ENCODE measurements around the gene MYO9B. TPM values are rescaled to one million over a fixed set of nuclear protein-coding genes. Genes with fewer than 3 reads are reported as not detected.
A peak's percentile ranks its signal among the peaks of the same experiment; 100 is the strongest.

The MYO9B gene
- total and polyA plus RNA-seq, 2 of the 13 experiments (the other 11 are each of a cell fraction or from before 2014, with no cell fraction given): 18.0 to 18.3 TPM

DNA sequence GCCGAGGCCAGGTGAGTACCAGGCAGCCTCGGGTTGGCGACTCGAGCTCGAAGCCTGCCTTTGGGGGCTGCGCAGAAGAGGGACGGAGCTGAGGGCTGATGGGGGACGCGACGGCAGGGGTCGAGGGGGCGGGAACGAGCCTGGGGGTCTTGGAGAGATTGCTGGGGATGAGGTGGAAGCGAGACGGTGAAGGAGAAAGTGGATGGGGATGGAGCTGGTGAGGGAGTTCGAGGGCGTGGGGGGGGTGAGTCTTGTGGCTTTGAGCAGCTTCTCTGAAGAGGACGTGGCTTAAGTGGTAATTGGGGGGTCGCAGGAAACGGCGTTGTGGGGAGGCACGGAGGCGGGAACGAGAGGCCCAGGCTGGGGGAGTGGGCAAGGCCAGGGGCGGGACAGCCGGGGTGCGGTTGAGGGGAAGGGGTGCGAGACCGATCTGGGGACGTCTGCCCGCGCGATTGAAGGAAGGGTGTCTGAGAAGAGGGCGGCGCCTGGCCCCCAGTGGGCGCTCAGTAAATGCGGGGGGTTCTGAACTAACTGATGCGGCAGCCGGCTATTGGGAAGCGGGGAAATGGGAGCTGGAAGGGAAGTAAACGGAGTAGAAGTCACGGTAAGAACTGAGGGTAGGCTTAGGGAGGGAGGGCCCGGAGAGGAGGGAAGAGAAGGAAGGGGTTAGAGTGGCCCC is 426 bp downstream of the MYO9B start (continued):
- TF ChIP-seq, protein P1, sequence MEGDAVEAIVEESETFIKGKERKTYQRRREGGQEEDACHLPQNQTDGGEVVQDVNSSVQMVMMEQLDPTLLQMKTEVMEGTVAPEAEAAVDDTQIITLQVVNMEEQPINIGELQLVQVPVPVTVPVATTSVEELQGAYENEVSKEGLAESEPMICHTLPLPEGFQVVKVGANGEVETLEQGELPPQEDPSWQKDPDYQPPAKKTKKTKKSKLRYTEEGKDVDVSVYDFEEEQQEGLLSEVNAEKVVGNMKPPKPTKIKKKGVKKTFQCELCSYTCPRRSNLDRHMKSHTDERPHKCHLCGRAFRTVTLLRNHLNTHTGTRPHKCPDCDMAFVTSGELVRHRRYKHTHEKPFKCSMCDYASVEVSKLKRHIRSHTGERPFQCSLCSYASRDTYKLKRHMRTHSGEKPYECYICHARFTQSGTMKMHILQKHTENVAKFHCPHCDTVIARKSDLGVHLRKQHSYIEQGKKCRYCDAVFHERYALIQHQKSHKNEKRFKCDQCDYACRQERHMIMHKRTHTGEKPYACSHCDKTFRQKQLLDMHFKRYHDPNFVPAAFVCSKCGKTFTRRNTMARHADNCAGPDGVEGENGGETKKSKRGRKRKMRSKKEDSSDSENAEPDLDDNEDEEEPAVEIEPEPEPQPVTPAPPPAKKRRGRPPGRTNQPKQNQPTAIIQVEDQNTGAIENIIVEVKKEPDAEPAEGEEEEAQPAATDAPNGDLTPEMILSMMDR (CRISPR knock-in tag; IDR thresholded peaks at IDR 0.05): 0 out of 2 replicates have a peak, but pooled peaks have one; percentile 8
- TF ChIP-seq HNRNPH1 (optimal IDR thresholded peaks at IDR 0.05; ENCODE audit: low read depth, low read length) (no peak), MTA3 (CRISPR knock-in tag; IDR thresholded peaks at IDR 0.05) (no peak), ZNF768 (CRISPR knock-in tag; IDR thresholded peaks at IDR 0.05) (peak; percentile 30; the same call in 1 of the 2 replicates), HNRNPL (IDR thresholded peaks at IDR 0.05; ENCODE audit: low read depth, low read length) (no peak), ZNF816 (CRISPR knock-in tag; IDR thresholded peaks at IDR 0.05; ENCODE audit: borderline replicate concordance) (0 out of 2 replicates have a peak, but pooled peaks have one; percentile 1), DNMT1 (CRISPR knock-in tag; IDR thresholded peaks at IDR 0.05) (0 out of 2 replicates have a peak, but pooled peaks have one; percentile 39), SRSF1 (optimal IDR thresholded peaks at IDR 0.05; ENCODE audit: low read depth, low read length) (peak; percentile 38), ZNF614 (CRISPR knock-in tag; IDR thresholded peaks at IDR 0.05; ENCODE audit: borderline replicate concordance) (0 out of 2 replicates have a peak, but pooled peaks have one; percentile 47), ZSCAN22 (CRISPR knock-in tag; IDR thresholded peaks at IDR 0.05) (0 out of 2 replicates have a peak, but pooled peaks have one; percentile 10), GATAD2A (CRISPR knock-in tag; IDR thresholded peaks at IDR 0.05) (0 out of 2 replicates have a peak, but pooled peaks have one; percentile 14), REL (CRISPR knock-in tag; conservative IDR thresholded peaks at IDR 0.05) (0 out of 2 replicates have a peak, but pooled peaks have one; percentile 3), ARID2 (CRISPR knock-in tag; IDR thresholded peaks at IDR 0.05; ENCODE audit: borderline replicate concordance) (peak; percentile 67; the same call in 1 of the 2 replicates), MYC (CRISPR knock-in tag; IDR thresholded peaks at IDR 0.05; ENCODE audit: borderline replicate concordance) (peak; percentile 23; the same call in 1 of the 2 replicates), EED (CRISPR knock-in tag; IDR thresholded peaks at IDR 0.05) (peak; percentile 36; the same call in 1 of the 2 replicates)
- TF ChIP-seq, protein P2, sequence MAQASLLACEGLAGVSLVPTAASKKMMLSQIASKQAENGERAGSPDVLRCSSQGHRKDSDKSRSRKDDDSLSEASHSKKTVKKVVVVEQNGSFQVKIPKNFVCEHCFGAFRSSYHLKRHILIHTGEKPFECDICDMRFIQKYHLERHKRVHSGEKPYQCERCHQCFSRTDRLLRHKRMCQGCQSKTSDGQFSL (CRISPR knock-in tag; IDR thresholded peaks at IDR 0.05): peak; percentile 61
- TF ChIP-seq, protein P3, sequence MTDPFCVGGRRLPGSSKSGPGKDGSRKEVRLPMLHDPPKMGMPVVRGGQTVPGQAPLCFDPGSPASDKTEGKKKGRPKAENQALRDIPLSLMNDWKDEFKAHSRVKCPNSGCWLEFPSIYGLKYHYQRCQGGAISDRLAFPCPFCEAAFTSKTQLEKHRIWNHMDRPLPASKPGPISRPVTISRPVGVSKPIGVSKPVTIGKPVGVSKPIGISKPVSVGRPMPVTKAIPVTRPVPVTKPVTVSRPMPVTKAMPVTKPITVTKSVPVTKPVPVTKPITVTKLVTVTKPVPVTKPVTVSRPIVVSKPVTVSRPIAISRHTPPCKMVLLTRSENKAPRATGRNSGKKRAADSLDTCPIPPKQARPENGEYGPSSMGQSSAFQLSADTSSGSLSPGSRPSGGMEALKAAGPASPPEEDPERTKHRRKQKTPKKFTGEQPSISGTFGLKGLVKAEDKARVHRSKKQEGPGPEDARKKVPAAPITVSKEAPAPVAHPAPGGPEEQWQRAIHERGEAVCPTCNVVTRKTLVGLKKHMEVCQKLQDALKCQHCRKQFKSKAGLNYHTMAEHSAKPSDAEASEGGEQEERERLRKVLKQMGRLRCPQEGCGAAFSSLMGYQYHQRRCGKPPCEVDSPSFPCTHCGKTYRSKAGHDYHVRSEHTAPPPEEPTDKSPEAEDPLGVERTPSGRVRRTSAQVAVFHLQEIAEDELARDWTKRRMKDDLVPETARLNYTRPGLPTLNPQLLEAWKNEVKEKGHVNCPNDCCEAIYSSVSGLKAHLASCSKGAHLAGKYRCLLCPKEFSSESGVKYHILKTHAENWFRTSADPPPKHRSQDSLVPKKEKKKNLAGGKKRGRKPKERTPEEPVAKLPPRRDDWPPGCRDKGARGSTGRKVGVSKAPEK (CRISPR knock-in tag; IDR thresholded peaks at IDR 0.05; ENCODE audit: borderline replicate concordance): 0 out of 2 replicates have a peak, but pooled peaks have one; percentile 38
- TF ChIP-seq, protein P4, sequence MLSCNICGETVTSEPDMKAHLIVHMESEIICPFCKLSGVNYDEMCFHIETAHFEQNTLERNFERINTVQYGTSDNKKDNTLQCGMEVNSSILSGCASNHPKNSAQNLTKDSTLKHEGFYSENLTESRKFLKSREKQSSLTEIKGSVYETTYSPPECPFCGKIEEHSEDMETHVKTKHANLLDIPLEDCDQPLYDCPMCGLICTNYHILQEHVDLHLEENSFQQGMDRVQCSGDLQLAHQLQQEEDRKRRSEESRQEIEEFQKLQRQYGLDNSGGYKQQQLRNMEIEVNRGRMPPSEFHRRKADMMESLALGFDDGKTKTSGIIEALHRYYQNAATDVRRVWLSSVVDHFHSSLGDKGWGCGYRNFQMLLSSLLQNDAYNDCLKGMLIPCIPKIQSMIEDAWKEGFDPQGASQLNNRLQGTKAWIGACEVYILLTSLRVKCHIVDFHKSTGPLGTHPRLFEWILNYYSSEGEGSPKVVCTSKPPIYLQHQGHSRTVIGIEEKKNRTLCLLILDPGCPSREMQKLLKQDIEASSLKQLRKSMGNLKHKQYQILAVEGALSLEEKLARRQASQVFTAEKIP (CRISPR knock-in tag; IDR thresholded peaks at IDR 0.05; ENCODE audit: borderline replicate concordance): no peak
